Measurements from ENCODE around the gene NCOR2.

NCOR2 gene

DNA sequence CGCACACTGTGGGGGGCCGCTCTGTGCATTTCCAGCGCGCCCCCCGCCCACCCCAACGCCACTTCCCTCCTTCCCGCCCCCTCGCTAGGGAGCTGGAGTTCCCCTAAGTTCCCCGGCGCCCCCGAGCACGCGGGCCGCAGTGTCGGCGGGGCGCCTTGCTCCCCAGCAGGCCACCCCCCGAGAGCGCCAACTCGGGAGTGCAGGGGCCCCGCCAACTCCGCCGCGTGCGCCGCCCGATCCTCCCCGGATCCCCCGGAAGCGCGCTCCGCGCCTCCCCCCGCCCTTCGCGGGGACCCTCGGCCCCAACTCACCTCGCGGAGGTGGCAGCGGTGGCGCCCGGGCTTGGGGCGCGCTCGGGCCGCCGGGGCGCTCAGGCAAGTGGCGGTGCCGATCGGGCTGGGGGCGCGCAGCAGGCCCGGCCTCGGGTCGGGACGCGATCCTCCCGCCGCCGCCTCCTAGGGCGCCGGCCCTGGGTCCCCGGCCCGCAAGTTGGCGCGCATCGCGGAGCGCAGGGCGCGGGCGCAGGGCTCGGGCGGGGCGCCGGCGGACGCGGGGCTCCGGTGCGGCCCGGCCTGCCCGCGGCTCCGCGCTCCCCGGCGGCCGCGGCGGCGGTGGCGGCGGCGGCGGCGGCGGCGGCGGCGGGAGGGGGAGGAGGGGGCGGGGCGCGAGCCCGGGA lies at the start of gene NCOR2:
TSS of gene NCOR2 (minus strand) at position 616 of the 676 bp plus-strand sequence. CDS start 72,361 bp downstream, outside the sequence.
- peak; percentile 30 for DNase-seq

DNA sequence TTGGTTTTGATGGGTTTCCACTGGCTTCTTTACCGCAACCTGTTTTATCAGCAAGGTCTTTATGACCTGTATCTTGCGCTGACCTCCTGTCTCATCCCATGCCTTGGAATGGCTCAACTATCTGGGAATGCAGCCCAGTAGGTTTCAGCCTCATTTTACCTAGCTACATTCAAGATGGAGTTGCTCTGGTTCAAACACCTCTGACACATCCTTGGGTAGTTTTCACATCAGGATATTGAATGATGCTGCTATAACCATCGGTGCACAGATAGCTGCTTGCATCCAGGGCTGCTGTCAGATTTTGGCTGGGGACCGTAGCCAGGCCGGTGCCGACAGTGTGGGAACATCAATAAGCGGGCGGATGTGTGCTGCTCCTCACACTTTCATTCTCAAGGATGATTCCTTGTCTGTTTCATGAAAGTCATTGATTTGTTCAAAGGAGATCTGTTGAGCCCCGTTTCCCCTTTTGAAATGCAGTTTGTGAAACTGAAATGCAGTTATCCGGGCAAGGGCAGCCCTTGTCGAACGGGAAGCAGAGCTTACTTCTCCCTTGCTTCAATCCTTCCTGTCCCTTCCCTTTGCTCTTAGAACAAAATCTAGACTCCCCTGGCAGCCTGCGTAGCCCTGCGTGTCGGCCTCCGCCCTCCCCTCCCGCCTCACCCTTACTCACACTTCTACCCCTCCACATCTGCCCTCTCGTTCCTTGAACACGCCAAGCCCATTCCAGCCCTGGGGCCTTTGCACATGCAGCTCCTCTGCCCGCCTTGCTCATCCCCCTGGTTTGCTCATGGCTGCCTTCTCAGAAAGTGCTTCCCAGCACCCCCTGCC lies 49.2 kb upstream of the NCOR2 start:
- no peak for DNase-seq

DNA sequence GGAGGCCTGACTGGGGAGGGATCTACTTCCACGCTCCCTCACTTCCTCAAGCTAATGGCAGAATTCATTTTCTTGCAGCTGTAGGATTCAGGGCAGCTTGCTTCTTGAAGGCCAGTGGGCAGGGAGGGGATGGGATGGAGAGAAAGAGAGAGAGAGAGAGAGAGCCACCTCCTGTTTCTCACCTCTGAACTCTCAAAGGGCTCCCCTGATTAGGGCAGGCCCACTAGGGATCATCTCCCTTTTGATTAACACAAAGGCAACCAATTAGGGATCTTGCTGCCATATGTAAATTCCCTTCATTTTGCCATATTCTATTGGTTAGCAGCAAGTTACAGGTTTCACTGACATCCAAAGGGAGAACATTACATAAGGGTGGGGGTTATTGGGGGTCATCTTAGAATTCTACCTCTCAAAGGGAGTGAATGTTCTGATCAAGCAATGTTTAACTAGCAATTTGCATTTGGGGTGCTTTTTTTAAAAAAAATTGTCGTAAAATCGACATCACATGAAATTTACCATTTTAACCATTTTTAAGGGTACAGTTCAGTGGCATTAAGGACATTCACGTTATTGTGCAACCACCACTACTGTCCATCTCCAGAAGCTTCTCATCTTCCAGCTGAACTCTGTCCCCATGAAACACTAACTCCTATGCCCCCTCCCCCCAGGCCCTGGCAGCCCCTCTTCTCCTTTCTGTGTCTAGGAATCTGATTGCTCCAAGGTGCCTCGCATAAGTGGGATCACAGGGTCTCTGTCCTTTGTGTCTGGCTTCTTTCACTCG lies 47.3 kb upstream of the NCOR2 start:
- DNase-seq = no peak

DNA sequence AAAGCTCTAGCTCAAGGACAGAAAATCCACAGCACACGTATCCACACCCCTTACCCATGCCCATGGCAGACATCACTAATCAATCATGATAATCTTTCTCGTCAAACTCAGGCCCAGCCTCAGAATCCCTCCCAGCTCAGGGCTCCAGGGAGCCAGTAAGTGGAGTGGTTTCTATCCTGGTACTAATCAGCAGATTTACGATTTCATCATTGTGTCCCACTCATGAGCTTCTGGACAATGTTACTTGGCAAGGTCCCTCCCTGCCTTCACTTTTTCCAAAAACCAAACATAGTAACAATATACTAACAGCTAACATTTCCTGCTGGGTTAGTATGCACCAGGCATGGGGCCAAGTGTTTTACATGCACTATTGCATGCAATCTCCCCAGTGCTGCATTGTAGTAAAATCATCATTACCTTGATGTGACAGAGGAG lies 45.8 kb upstream of the NCOR2 start:
- no peak for DNase-seq

DNA sequence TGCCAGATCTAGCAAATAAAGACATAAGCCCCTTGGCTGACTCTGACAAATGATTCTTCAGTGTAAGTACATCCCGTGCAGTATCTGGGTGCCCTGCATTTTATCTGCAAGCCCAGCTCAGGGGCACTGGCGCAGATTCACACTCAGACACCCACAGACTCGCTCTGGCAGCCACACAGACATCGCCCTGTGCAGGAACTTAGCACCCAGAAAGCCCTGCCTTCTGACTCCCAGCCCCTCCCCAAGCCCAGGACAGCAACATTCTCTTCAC lies 44.9 kb upstream of the NCOR2 start:
- no peak for DNase-seq

DNA sequence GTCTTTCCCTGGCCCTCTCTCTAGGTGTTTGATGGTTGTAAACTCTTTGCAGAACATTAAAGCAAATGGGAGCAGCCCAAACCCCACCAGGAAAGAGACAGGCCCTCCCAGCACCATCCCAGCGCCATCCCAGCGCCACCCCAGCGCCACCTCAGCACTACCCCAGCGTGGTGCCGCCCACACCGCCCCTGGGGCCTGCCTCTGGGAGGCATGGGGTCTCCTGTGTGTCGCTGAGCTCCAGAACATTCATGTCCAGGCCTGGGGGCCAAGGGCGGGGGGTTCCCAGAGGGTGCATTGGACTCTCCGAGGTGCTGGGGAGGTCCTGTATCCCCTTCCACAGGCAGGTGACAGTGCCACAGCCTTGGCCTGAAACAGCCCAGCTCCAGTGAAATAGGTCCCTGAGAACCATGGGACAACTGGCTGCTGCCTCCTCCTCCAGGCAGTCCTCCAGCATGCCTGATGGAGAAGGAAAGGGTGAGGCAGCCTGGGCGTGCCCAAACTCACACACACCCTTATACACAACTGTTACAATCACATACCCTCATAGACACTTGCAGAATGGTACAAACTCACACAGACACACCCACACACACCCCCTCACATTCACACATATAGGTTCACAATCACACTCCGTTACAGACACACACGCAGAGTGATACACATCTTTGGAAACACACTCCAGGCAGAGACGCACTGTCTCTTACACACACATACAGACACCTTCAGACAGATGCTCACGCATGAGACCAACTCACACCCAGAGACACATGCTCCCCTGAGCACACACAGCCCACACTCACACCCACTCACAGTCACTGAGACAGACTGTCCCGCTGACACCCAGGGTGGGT lies 44.4 kb upstream of the NCOR2 start:
- no peak for DNase-seq

DNA sequence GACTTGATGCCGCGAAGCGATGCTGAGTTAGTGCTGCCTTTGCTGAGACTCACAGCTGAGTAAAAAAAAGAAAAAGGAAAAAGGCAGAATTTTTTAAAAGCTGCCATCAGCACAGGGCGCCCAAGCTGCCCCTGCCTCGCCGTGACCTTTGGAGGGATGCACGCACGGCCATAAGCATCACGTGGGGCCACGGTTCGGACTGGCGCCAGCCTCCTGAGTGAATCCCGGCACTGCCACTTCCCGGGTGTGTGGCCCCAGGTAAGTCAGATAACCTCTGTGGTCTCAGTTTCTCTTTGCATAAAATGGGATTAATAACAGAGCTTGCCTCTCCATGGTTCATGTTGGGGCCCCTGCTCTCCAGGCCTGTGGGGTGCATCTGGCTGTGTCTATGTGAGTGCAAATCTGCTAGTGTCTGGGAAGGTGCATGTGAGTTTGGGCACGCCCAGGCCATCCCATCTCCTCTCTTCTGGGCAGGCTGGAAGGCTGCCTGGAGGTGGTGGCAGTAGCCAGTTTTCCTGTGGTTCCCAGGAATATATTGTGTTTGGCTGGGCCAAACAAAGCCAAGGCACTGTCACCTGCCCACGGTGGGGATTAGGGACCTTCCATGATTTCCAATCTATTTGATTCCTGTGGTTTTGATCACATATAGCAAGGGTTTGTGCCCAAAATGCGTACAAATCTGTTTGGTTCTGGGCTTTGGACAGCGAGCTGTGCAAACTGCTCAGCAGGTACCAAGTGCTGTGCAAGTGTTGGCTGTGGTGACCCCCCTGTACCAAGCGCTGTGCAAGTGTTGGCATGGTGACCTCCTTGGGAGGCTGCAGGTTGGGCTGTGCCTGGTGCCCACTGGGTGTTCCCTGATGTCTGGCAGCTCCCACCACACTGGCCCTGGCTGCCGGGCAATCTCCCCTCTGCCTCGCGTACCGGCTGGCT lies 43.5 kb upstream of the NCOR2 start:
- DNase-seq = no peak

DNA sequence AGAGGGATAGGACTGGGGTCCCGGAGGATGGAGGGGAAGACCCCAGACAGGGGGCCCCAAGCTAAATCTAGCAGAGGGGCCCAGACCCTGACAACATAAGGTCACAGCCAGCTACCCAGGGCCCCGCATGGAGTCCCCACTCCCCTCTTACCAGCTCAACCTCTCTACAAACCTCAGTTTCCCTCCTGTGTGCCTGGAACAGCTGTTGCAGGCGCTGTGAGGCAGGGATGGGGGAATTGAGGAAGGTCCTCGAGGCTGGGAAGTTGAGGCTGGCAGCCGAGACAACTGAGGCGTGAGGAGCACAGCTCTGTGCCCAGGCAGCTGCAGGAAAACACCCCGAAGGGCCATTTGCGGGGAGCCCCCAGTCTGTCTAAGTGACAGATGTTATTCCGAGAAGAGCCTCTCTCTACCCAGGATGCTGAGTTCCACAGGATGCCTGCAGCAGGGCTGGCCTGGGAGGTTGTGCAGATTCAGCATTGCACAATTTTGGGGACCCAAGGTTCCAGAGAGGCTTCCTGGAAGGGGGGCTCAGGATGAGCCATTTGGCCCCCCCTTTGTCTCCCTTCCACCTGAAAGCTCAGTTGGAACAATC lies 42.7 kb upstream of the NCOR2 start:
- DNase-seq = no peak

DNA sequence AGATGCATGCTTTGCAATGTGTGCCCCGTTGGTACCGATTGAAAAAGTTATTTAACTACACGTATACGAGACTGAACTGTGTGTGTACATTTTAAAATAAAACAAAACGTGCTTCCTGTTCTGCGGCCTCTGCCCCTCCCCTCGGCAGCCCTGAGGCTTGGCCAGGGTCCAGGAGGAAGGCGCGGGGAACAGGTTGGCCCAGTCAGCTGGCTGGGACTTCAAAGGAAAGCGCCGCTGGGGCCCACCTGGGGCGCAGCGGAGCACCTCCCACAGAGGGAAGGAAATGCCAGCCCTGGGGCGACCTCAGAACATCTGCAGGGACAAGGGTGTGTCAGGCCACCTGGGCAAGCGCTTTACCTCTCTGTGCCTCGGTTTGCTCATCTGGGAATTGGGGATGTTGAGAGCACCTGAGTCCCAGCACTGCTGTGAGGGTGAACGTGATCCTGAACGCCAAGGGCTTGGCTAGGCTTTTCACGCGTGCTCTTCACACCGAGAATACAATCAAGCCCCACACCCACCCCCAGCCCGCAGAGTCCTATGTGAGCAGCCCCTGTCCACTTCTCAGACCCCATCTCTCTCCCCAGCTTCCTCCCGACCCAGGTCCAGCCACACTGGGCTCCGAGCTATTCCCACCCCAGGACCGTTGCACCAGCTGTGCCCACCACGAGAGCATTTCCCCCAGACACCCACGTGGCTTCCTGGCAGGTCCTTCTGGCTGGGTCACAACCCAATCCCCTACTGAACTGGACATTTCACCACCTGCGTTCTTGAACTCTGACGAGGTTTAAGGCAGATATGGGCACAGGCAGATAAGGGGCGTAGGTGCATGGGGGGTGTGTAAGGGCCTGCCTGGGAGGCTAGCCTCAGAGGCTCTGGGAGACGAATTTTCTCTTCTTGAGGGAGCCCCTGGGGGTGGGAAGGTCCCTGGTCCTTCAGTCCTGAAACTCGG lies 41.9 kb upstream of the NCOR2 start:
- no peak for DNase-seq

DNA sequence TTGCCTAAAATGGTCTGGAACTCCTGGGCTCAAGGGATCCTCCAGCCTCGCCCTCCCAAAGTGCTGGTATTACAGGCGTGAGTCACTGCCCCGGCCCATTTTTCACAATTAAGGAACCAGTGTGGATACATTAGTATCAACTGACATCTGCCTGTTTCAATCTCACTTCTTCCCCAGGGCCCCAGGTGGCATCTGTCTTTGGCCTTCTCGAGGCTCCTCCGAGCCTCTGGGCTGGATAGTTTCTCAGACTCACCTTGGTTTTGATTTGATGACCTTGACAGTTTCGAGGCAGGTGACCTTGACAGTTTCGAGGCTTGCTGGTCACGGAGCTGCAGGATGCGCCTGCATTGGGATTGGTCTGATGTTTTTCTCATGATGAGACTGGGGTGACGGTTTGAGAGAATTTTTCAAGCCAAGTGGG lies 41.0 kb upstream of the NCOR2 start:
- DNase-seq = no peak

DNA sequence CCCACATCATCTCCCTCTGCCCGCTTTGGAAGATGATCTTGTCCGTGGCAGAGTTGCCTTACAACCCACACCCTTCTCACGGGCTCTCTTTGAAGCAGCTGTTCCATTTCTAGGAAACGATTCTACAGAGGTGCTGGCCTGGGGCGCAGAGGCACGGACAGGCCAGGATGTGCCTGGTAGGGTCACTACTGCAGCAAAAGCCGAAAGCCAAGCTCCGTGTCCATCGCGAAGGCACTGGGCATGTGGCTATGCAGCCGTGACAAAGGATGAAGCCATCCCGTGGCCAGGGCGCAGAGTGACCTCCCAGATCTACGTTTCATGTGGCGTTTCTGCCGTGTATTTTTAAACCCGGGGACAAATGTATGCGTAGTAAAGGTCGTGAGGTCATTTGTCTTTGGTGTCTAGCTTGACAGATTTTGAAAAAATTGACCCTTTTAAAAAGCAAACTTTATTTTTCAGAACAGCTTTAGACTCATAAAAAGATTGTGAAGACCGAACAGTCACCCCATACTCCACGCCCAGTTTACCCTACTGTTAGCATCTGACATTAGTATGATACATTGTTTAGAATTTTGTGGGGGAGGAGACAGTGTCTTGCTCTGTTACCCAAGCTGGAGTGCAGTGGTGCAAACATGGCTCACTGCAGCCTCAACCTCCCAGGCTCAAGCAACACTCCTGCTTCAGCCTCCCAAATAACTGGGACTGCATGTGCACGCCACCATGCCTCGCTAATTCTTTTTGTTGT lies 40.4 kb upstream of the NCOR2 start:
- DNase-seq = no peak

DNA sequence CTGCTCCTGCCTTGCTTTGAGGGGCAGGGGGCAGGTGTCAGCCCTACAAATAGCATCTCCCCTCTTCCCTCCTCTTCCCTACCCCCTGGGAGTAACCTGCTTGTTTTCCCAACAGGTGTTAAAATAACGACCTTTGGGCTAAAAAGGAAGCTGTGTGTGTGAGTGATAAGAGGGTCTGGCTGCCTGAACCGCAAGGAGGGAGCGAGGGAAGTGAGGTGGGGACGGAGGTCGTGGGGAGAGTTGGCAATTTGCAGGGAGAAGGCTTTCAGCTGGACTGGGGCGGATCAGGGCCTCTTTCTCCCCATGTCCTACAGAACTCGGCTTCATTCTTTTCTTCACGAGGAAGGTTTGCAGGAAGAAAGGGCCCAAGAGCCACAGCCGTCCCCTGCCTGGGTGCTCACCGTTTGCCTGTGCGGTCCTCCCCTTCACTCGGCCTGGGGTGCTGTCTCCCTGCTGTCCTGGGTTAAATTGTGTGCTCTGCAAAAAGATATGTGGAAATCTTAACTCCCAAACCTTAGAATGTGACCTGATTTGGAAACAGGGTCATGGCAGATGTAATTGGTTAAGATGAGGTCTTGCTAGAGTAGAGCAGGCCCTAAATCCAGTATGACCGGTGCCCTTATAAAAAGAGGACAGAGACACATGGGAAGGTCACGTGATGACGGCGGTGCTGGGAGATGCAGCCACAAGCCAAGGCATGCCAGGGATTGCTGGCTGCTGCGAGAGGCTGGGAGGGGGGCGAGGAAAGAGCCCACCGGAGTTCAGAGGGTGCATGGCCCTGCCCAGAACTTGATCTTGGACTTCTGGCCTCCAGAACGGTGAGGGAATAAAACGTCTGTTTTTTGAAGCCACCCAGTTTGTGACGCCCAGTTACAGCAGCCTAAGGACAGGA lies 38.7 kb upstream of the NCOR2 start:
- no peak for DNase-seq

DNA sequence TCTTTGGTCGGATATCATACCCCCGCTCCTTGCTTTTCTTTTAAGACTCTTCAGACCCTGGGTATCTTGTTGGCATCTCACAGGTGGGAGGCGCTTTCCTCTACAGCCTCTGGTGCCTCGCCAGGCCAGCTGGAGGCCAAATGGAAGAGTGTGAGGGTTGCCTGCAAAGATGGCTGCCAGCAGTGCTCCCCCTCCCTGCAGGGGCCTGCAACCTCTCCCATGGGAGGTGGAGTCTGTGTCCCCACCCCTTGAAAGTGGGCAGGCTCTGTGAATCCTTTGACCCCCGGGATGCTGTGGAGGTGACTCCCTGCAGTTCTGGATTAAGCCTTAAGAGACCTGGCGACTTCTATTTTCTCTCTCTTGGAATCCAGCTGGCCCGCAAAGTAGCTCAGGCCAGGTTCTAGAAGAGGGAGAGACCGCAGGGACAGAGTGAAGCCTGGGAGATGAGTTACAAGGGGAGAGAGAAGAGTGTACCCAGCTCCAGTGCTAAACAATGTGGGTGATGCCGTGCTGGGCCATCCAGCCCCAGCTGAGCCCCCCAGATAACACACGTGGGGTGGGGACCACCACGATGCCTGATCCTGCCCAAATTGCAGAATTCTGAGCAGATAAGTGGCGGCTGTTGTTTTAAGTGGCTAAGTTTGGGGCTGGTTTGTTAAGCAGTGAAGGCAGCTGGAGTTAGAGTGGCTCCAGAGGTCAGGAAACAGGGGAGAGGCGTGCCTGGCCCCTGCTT lies 37.9 kb upstream of the NCOR2 start:
- no peak for DNase-seq

DNA sequence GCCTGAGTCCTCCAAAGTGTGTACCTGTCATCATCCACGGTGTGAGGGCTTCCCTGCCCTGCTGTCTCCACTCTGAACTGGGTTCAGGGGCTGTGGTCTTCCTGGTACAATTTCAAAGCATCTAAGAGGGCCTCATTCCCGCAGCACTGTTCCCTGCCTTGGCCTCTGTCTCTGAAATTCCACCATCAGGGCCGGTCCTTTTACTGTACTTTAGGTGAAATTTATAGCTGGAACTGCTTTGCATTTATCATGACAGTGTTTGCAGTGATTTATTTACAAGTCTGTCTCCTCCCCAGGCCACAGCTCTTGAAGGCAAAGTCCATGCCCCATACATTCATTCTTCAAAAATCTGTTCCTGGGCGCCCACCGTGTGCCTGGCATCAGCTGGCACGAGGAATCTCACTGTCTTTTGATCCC lies 36.9 kb upstream of the NCOR2 start:
- no peak for DNase-seq

DNA sequence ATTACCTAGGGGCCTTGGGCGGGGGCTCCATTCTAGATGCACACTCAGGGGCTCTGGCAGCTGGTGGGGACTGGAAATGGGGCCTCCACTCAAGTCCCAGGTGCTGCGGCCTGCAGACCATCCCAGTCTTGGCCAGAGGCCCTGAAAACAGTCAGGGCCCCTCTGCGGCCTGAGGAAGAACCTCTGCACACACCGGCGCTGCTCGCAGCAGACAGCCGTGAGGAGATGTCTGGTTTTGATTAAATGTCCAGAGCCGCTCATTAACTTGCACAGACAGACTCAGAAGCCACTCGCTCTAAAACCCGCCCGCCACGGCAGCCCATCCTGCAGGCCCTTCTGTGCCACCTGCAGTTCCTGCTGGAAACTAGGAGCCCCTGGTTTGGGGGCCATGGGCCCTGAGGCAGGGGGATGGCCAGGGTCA lies 36.4 kb upstream of the NCOR2 start:
- DNase-seq = no peak

DNA sequence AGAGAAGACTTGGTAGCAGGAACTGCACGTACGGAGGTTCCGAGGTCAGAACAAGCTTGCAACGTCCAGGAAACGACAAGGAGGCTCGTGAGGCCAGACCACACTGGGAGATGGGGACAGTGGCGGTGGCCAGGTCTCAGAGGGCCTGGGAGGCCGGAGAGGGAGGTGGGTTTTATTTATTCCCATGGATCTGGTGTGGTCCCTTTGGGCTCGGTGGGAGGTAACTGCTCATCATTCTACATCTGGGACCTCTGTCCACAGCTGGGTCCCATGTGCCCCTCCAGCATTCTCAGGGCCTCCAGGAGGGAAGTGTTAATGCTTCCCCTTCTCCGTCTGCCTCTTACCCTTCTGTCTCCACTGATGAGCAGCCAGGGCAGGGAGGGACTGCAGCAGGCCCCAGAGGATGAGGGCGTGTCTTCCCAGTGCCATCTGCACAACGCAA lies 35.7 kb upstream of the NCOR2 start:
- no peak for DNase-seq

DNA sequence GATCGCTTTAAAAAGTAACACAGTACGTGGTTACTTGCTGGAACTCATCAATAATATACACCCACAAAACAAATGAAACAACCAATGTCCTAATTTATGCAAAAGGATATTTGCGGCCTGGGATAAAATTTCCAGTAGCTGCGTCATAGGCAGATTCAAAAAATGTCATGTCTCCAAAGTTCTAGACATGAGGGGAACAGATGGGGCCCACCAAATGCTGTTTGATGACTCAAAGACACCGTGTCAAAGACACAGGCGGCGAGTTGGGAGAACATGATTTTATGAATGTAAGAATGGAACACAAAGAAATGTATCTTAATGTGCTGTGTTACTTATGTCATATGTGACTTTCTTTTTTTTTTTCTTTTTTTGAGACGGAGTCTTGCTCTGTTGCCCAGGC lies 34.3 kb upstream of the NCOR2 start:
- DNase-seq = no peak
